ENCODE data around the gene NAPEPLD.
"Not testable (repeated sequence)": the region's sequence is repeated elsewhere in the genome, so short reads cannot be mapped to it uniquely, and the experiment has no call there.

NAPEPLD gene

DNA sequence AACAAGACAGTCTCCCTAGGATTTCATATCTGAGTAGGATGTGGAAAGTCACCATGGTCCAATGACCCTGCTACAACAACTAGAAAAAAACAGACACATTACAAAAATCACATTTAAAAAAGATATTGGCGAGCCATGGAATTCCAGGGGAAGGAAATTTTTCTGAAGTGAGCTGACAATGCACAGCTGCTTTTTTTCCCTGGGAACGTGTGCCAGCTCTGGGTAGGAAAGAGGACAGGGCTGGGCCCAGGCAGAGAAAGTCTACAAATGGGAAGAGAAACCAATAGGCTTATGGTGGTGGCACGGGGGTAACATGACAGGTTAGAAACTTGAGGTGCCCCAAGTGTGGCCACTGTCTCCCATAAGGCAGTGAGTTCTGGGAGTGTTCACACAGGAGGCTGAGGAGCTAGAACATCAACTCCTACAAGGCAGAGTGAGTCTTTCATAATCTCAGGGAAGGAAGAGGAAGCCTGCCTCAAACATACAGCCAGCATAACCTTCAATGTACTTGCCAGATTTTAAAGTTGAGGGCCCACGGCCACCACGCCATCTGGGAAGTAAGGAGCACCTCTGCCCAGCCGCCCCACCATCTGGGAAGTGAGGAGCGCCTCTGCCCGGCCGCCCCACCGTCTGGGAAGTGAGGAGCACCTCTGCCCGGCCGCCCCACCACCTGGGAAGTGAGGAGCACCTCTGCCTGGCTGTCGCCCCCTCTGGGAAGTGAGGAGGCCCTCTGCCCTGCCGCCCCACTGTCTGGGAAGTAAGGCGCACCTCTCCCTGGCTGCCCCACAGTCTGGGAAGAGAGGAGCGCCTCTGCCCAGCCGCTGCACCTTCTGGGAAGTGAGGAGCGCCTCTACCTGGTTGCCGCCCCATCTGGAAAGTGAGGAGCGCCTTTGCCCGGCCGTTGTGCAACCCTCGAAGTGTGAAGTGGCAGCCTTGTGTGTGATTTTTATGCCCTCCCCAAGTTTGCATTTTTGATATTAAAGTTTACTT, 80.2 kb downstream of the NAPEPLD start:
- no peak for DNase-seq (ENCODE audit: low spot score)

DNA sequence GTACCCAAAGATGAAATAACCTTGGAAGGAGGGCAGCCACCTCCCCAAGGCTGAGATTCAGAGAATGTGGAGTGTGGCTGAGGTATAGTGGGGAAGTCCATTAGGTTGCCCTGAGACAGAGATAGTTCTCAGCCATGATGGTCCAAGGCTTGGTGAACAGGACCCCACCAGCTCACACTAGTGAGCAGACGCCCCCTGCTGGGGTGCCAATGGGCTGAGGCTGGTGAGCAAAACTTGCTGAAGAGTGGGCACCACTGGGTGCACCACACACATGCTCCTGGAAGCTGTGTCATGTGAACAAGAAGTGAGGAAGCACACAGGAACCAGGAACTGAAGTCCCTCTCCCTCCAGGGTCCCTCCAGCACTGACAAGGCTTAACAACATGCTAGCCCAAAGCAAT, 83.2 kb downstream of the NAPEPLD start:
- peak; percentile 55 for DNase-seq (ENCODE audit: low spot score)

DNA sequence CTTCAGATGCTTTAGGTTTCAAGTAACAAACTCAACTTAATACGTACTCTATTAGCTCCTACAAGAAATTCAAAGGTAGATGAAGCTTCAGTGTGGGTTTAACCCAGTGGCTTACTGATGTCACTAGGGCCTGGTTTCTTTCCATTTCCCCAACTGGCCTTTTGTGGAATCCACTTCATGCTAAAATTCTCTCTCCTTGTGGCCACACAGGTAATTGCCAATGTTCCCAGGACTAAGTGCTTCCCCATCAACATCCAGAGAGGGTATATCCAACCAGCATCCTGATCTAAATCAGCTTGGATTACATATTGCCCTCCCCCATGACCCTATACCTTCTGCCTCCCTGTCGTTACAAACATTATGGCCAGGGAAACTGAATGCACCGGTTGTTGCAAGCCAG, 85.0 kb downstream of the NAPEPLD start:
- DNase-seq (ENCODE audit: low spot score) = no peak

DNA sequence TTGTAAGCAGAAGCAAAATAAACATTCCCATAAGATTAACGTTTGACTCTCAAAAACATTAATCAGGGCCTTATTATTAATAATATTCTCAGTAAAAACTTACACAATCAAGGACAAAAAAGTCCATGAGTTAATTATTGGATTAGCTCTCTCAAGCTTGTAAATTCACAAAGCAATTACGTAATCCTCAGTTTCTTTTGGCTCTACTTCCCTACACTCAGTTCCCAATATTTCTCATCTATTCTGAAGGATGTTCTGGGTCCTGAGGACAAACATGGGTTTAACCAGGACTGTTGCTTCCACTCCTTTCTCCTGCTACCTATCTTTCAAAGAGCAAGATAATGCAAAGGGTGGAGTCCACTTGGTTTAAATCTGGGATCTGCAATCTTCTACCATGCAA, 89.4 kb downstream of the NAPEPLD start:
- no peak for DNase-seq (ENCODE audit: low spot score)

DNA sequence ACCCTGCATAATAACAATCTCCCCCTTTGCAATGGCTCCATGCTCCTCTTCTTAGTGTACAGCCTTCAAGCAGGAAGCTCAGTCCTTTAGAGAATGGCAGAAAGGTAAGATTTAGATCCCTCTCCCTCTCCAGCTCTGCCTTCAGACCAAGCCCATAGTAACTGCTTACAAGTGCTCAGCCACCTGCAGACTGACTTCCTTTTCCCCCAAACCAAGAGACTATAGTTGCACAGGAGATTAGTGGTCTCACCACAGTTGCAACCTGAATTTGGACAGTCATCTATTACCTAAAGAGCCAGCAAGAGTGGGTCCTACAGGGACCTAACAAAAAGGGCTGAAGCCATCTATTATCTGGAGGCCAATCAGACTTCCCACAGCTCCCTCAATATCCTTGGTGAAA, 90.8 kb downstream of the NAPEPLD start:
- DNase-seq (ENCODE audit: low spot score) = no peak

DNA sequence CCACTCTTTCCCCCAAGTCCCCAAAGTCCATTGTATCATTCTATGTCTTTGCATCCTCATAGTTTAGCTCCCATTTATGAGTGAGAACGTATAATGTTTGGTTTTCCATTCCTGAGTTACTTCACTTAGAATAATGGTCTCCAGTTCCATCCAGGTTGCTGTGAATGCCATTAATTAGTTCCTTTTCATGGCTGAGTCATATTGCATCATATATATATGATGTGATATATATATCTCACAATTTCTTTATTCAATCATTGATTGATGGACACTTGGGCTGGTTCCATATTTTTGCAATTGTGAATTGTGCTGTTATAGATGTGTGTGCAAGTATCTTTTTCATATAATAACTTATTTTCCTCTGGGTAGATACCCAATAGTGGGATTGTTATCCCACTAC, 92.9 kb downstream of the NAPEPLD start:
- not testable (repeated sequence) for DNase-seq (ENCODE audit: low spot score)

DNA sequence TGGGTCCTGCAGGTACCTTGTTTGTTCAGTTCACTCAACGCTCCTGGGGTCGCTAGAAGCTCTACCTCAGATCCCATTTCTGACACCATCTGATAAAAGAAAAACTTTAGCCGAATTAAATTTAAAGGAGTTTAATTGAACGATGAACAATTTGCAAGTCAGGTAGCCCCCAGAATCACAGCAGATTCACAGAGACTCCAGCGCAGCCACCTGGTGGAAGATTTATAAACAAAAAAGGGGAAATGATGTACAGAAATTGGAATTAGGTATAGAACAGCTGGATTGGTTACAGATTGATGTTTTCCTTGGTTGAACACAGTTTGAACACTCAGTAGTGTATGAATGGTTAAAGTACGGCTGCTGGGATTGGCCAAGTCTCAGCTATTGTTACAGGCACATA, 97.4 kb downstream of the NAPEPLD start:
- DNase-seq (ENCODE audit: low spot score) = no peak

Data from iPS-NIHi11 (cell line).